Ascending aorta (tissue), 2 donors: ENCODE results near the gene GP1BB. TPM values are rescaled to one million over a fixed set of nuclear protein-coding genes. Genes with fewer than 3 reads are reported as not detected.

Experiments
- DNase-seq, 2 donors: peaks; one replicate each; pipeline ENCODE4 v3.0.0-alpha.2; 2019; ENCODE audit warnings: low spot score in 2 of 2
- H3K27ac ChIP-seq, 2 donors: fragments of 200-600 bp; sonication (generic); one replicate each; pipeline ENCODE4 v1.5.1; 2016 to 2017; ENCODE audit warnings: mild to moderate bottlenecking in 1 of 2
- H3K27me3 ChIP-seq: fragments of 200-600 bp; sonication (generic); one replicate; pipeline ENCODE4 v1.5.1; 2017
- H3K36me3 ChIP-seq, 2 donors: fragments of 200-600 bp; sonication (generic); one replicate each; pipeline ENCODE4 v1.5.1; 2016
- H3K4me1 ChIP-seq, 2 donors: fragments of 200-600 bp; sonication (generic); one replicate each; pipeline ENCODE4 v1.5.1; 2016 to 2017; ENCODE audit warnings: mild to moderate bottlenecking in 1 of 2
- H3K4me3 ChIP-seq, 2 donors: fragments of 200-600 bp; sonication (generic); one replicate each; pipeline ENCODE4 v1.5.1; 2016 to 2017; ENCODE audit warnings: mild to moderate bottlenecking in 1 of 2
- H3K9me3 ChIP-seq, 2 donors: fragments of 200-600 bp; sonication (generic); one replicate each; pipeline ENCODE4 v1.5.1; 2016
- intact Hi-C: fragments of 100-400 bp; cut with DNase I; formaldehyde crosslinking; loops from one replicate; pipeline ENCODE4 v1.15.1; 2023
- total RNA-seq: library from RNA; depleted of rRNA; stranded (reverse); fragments of >200 nt; gene quantifications from one replicate; pipeline ENCODE4 v1.1.0, GENCODE V29; 2016
- TF ChIP-seq, protein P1 (sequence below), 3 experiments: fragments of 200-600 bp in 2 of 3; fragments of 450-650 bp in 1 of 3; sonication (generic) in 2 of 3; IDR thresholded peaks; one replicate each; pipeline ENCODE4 v1.5.1; 2016 to 2019; ENCODE audit warnings: antibody characterized with exemption in 3 of 3, mild to moderate bottlenecking in 1 of 3, moderate library complexity in 1 of 3

Gene GP1BB
- total RNA-seq, 1 donor from 2014 or later: 50.2 TPM

- Histone ChIP-seq H3K4me1 (peaks cover 0 to 12% of the 10 kb centered on the region in 2 donors), H3K4me3 (peak overlapping the region in 1 of 2 donors; percentile 34), H3K9me3 (no peaks in the 10 kb centered on the region), H3K27ac (no peak overlapping the region), H3K36me3 (no peaks in the 10 kb centered on the region), H3K27me3 (peaks cover 14% of the 10 kb centered on the region)
- no peak for DNase-seq
- TF ChIP-seq, protein P1, sequence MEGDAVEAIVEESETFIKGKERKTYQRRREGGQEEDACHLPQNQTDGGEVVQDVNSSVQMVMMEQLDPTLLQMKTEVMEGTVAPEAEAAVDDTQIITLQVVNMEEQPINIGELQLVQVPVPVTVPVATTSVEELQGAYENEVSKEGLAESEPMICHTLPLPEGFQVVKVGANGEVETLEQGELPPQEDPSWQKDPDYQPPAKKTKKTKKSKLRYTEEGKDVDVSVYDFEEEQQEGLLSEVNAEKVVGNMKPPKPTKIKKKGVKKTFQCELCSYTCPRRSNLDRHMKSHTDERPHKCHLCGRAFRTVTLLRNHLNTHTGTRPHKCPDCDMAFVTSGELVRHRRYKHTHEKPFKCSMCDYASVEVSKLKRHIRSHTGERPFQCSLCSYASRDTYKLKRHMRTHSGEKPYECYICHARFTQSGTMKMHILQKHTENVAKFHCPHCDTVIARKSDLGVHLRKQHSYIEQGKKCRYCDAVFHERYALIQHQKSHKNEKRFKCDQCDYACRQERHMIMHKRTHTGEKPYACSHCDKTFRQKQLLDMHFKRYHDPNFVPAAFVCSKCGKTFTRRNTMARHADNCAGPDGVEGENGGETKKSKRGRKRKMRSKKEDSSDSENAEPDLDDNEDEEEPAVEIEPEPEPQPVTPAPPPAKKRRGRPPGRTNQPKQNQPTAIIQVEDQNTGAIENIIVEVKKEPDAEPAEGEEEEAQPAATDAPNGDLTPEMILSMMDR (IDR thresholded peaks at IDR 0.05): no peak
- intact Hi-C loops: no loop called here
These were observed 36.2 kb downstream of the GP1BB start for GRCh38 chr22:19759427-19760057.

GRCh38 chr22:19760058-19760950 lies 37.0 kb downstream of the GP1BB start, which contains the start of gene TBX1:
TSS of gene TBX1 (plus strand) at chr22:19760778. CDS start at chr22:19760844, 66 bp downstream.
- peak within 1 kb of the TSS; percentile 21 to 67 for H3K4me3 ChIP-seq
- no peaks in the 10 kb centered on the region for H3K9me3 ChIP-seq
- intact Hi-C loops: no loop called here
- peaks cover 12% of the 10 kb centered on the region for H3K27me3 ChIP-seq
- TF ChIP-seq, protein P1 (IDR thresholded peaks at IDR 0.05): no peak
- H3K27ac ChIP-seq: peak within 1 kb of the TSS in 1 of 2 donors; percentile 36
- peaks cover 0 to 11% of the 10 kb centered on the region in 2 donors for H3K4me1 ChIP-seq
- no peak for DNase-seq
- no peaks in the 10 kb centered on the region for H3K36me3 ChIP-seq

- peak overlapping the region; percentile 21 to 67 for H3K4me3 ChIP-seq
- H3K9me3 ChIP-seq: no peaks in the 10 kb centered on the region
- DNase-seq: no peak
- H3K27me3 ChIP-seq: peaks cover 9% of the 10 kb centered on the region
- TF ChIP-seq, protein P1 (IDR thresholded peaks at IDR 0.05): no peak
- peaks cover 0 to 9% of the 10 kb centered on the region in 2 donors for H3K4me1 ChIP-seq
- H3K27ac ChIP-seq: peak overlapping the region in 1 of 2 donors; percentile 36
- intact Hi-C loops: no loop called here
- no peaks in the 10 kb centered on the region for H3K36me3 ChIP-seq
These were observed 37.8 kb downstream of the GP1BB start for GRCh38 chr22:19760951-19761724.

- peak overlapping the region in 1 of 2 donors; percentile 67 for H3K4me3 ChIP-seq
- H3K27ac ChIP-seq: peak overlapping the region in 1 of 2 donors; percentile 36
- no peak for DNase-seq
- TF ChIP-seq, protein P1 (IDR thresholded peaks at IDR 0.05): no peak
- peaks cover 0 to 3% of the 10 kb centered on the region in 2 donors for H3K4me1 ChIP-seq
- intact Hi-C loops: no loop called here
- H3K9me3 ChIP-seq: no peaks in the 10 kb centered on the region
- no peaks in the 10 kb centered on the region for H3K36me3 ChIP-seq
- peaks cover 7% of the 10 kb centered on the region for H3K27me3 ChIP-seq
These were observed 38.6 kb downstream of the GP1BB start for GRCh38 chr22:19761725-19762567.
